ENCODE results near the gene RAMP3. TPM values are rescaled to one million over a fixed set of nuclear protein-coding genes. Genes with fewer than 3 reads are reported as not detected.

RAMP3 gene
- total RNA-seq, 1 donor from 2014 or later, result not detected

- Mint-ChIP-seq H3K4me1 (ENCODE audit: low read depth) (no peaks in the 10 kb centered on the region), H3K36me3 (ENCODE audit: insufficient read depth) (no peaks in the 10 kb centered on the region), H3K9me3 (ENCODE audit: low read depth) (no peaks in the 10 kb centered on the region), H3K4me3 (ENCODE audit: low read depth) (no peak overlapping the region), H3K27ac (no peak overlapping the region), H3K27me3 (peaks cover 11% of the 10 kb centered on the region)
- no peak for TF ChIP-seq CTCF (IDR thresholded peaks at IDR 0.05; ENCODE audit: unreplicated experiment)
- no peak for DNase-seq (ENCODE audit: low spot score, unreplicated experiment)
These were observed 23.8 kb downstream of the RAMP3 start for GRCh38 chr7:45181286-45181960.

- H3K27ac Mint-ChIP-seq, result no peak overlapping the region
- peaks cover 11% of the 10 kb centered on the region for H3K27me3 Mint-ChIP-seq
- H3K4me3 Mint-ChIP-seq (ENCODE audit: low read depth), result no peak overlapping the region
- DNase-seq (ENCODE audit: low spot score, unreplicated experiment), result no peak
- no peaks in the 10 kb centered on the region for H3K9me3 Mint-ChIP-seq (ENCODE audit: low read depth)
- no peaks in the 10 kb centered on the region for H3K36me3 Mint-ChIP-seq (ENCODE audit: insufficient read depth)
- no peaks in the 10 kb centered on the region for H3K4me1 Mint-ChIP-seq (ENCODE audit: low read depth)
- TF ChIP-seq CTCF (IDR thresholded peaks at IDR 0.05; ENCODE audit: unreplicated experiment), result no peak
These were observed 24.6 kb downstream of the RAMP3 start for GRCh38 chr7:45181991-45182855.

- no peak overlapping the region for H3K27ac Mint-ChIP-seq
These were observed 25.5 kb downstream of the RAMP3 start for GRCh38 chr7:45182856-45183710.

GRCh38 chr7:45183711-45184210, 26.2 kb downstream of the RAMP3 start:
- no peaks in the 10 kb centered on the region for H3K4me1 Mint-ChIP-seq (ENCODE audit: low read depth)
- no peak overlapping the region for H3K27ac Mint-ChIP-seq
- TF ChIP-seq CTCF (IDR thresholded peaks at IDR 0.05; ENCODE audit: unreplicated experiment), result no peak
- H3K4me3 Mint-ChIP-seq (ENCODE audit: low read depth), result no peak overlapping the region
- peaks cover 7% of the 10 kb centered on the region for H3K27me3 Mint-ChIP-seq
- DNase-seq (ENCODE audit: low spot score, unreplicated experiment), result no peak
- no peaks in the 10 kb centered on the region for H3K36me3 Mint-ChIP-seq (ENCODE audit: insufficient read depth)
- no peaks in the 10 kb centered on the region for H3K9me3 Mint-ChIP-seq (ENCODE audit: low read depth)

More at GRCh38 chr7:45182856-45183710, 25.5 kb downstream of the RAMP3 start:
- Mint-ChIP-seq H3K4me3 (ENCODE audit: low read depth) (no peak overlapping the region), H3K9me3 (ENCODE audit: low read depth) (no peaks in the 10 kb centered on the region), H3K4me1 (ENCODE audit: low read depth) (no peaks in the 10 kb centered on the region), H3K36me3 (ENCODE audit: insufficient read depth) (no peaks in the 10 kb centered on the region), H3K27me3 (peaks cover 11% of the 10 kb centered on the region)
- no peak for DNase-seq (ENCODE audit: low spot score, unreplicated experiment)
- TF ChIP-seq CTCF (IDR thresholded peaks at IDR 0.05; ENCODE audit: unreplicated experiment), result no peak

All from progenitor cell of endocrine pancreas (in vitro differentiated cells).